ENCODE measurements around the gene SP100. TPM values are rescaled to one million over a fixed set of nuclear protein-coding genes. Genes with fewer than 3 reads are reported as not detected.

SP100 gene
- total and polyA plus RNA-seq, 2 of the 4 experiments (the other 2 are of a cell fraction), result 50.6 to 69.0 TPM

DNA sequence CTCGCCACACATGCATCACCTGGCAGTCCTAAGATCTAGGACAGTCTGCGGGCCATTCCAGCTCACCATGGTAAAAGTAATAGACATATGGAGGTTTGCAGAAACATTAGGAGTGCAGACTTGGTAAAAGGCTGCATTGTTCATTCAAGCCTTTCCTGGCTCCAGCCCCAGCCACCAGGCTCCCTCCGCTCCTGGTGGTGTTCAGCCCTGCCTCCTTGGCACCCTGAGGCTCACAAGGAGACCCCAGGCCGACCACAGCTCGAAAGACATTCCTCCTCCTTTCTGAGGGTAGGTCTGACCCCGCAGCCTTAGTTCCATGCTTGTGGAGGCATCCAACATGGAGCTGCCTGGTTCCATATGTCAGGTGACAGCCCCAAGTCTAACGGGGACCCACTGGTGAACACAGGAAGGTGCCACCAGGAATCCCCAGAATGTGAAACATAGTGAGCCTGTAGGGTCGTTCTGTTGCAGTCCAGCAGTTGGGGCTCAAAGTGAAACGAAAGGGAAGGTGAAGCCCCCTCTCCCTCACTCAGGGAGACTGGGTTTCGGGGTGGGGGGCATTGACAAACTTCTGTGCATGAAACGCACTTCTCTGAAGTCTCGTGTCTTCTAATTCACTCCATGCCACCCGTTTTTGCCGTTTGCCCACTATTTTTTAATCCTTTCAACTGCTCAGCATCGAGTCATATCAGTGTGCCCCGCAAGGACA lies 5.0 kb upstream of the SP100 start:
- Histone ChIP-seq H4K5ac (ENCODE audit: low read depth, low read length) (peak overlapping the region; percentile 88), H2BK20ac (ENCODE audit: low read depth, low read length) (peak overlapping the region; percentile 20), H3K4ac (ENCODE audit: low read depth, low read length) (peak overlapping the region; percentile 100), H3K27ac (ENCODE audit: insufficient read depth, low read length) (peak overlapping the region; percentile 92), H3K23ac (ENCODE audit: low read depth, low read length) (peak overlapping the region; percentile 100), H2BK120ac (ENCODE audit: low read depth, low read length) (peak overlapping the region; percentile 100), H3K56ac (ENCODE audit: extremely low read depth, insufficient read depth, low read length) (peak overlapping the region; percentile 99), H3K9me3 (ENCODE audit: control insufficient read depth, insufficient read depth, low read length) (no peaks in the 10 kb centered on the region), H3K4me1 (ENCODE audit: control insufficient read depth, insufficient read depth, low read length) (peaks cover 13% of the 10 kb centered on the region), H3K9ac (ENCODE audit: low read depth, low read length) (peak overlapping the region; percentile 92), H3K14ac (replicated peaks; ENCODE audit: low read depth, low read length) (peak overlapping the region; percentile 100), H3K18ac (ENCODE audit: low read depth, low read length) (peak overlapping the region; percentile 91), H4K20me1 (ENCODE audit: insufficient read depth, low read length) (no peaks in the 10 kb centered on the region), H3K9me1 (ENCODE audit: insufficient read depth, low read length) (peaks cover 19% of the 10 kb centered on the region), H2AFZ (replicated peaks; ENCODE audit: low read length, poor library complexity) (peak overlapping the region; percentile 100), H4K8ac (ENCODE audit: low read depth in 2 of 2, low read length in 2 of 2) (peak overlapping the region; percentile 83 to 100), H2AK5ac (ENCODE audit: low read depth, low read length) (peak overlapping the region; percentile 78), H3K27me3 (ENCODE audit: control insufficient read depth, insufficient read depth, low read length) (no peaks in the 10 kb centered on the region), H3K4me3 (ENCODE audit: insufficient read depth, low read depth, low read length) (peak overlapping the region; percentile 72), H3K36me3 (ENCODE audit: control insufficient read depth, insufficient read depth, low read length) (no peaks in the 10 kb centered on the region), H3K4me2 (ENCODE audit: low read depth, low read length) (peak overlapping the region; percentile 83), H2AK9ac (replicated peaks; ENCODE audit: low read depth, low read length, poor library complexity) (peak overlapping the region; percentile 97), H4K91ac (ENCODE audit: insufficient read depth, low read depth, low read length) (peak overlapping the region; percentile 97), H2BK15ac (ENCODE audit: low read depth, low read length) (peak overlapping the region; percentile 98; the same call in 2 of the 3 replicates), H3K79me1 (ENCODE audit: low read depth in 1 of 2, low read length in 2 of 2) (peaks cover 0 to 26% of the 10 kb centered on the region in 2 experiments; a peak in 2 of 4 replicates), H2BK5ac (ENCODE audit: low read depth, low read length, poor library complexity, severe bottlenecking) (peak overlapping the region; percentile 93)
- DNase-seq, result no peak
- intact Hi-C loops (cut with micrococcal nuclease), result loop anchor here (5.0 to 10.0 kb wide), 2 partner anchors 196 to 201 kb away; partner anchors contain the start of gene SP110
- dilution Hi-C loops (cut with HindIII; ENCODE audit: low sequenced_read_pairs, unreplicated experiment), result no loop called here
- TF ChIP-seq, protein P1, sequence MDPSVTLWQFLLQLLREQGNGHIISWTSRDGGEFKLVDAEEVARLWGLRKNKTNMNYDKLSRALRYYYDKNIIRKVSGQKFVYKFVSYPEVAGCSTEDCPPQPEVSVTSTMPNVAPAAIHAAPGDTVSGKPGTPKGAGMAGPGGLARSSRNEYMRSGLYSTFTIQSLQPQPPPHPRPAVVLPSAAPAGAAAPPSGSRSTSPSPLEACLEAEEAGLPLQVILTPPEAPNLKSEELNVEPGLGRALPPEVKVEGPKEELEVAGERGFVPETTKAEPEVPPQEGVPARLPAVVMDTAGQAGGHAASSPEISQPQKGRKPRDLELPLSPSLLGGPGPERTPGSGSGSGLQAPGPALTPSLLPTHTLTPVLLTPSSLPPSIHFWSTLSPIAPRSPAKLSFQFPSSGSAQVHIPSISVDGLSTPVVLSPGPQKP (IDR thresholded peaks at IDR 0.05; ENCODE audit: borderline replicate concordance, low read depth, low read length), result no peak
- no peak for TF ChIP-seq MAZ (IDR thresholded peaks at IDR 0.05; ENCODE audit: borderline replicate concordance, low read depth, low read length)
- no peak for TF ChIP-seq FOS (IDR thresholded peaks at IDR 0.05; ENCODE audit: low read depth, low read length)
- TF ChIP-seq CEBPB (IDR thresholded peaks at IDR 0.05; ENCODE audit: low read depth, low read length), result no peak
- in situ Hi-C loops (cut with MboI; ENCODE audit: low sequenced_read_pairs), result loop anchor here (25.0 kb wide), 1 partner anchor 401 kb away; no protein-coding TSS in a partner anchor
- POLR2A ChIA-PET (ENCODE audit: unreplicated experiment), result no interaction called here
- no peak for ATAC-seq (ENCODE audit: low read depth)
- no TSS peak for BruUV-seq (replicated peaks)
- 35% methylated on average over 5 of the region's 16 CpGs; no CpG with 5 or more reads in 1 of the 2 experiments for WGBS, 2 experiments (ENCODE audit: extremely low coverage in 2 of 2, insufficient read length in 1 of 2)
- CTCF ChIA-PET, result no interaction called here
